OCI-LY7 (cell line): ENCODE data around the gene ZNF367. TPM values are rescaled to one million over a fixed set of nuclear protein-coding genes. Genes with fewer than 3 reads are reported as not detected.

Experiments used
- BruUV-seq: library from RNA; stranded (reverse); fragments of 400-500 nt; replicated peaks from 2 replicates; lab custom pipeline; 2021; lab: Mats Ljungman, UMichigan
- CTCF ChIA-PET: fragments of 300-600 bp; sonication (Branson Sonifier 250); formaldehyde crosslinking; loops from one replicate; lab custom pipeline; 2022; ENCODE audit warnings: antibody characterized with exemption; ENCODE audit not compliant: unreplicated experiment; lab: Charles Lee
- POLR2A ChIA-PET: fragments of 300-600 bp; sonication (Branson Sonifier 250); formaldehyde crosslinking; loops from one replicate; lab custom pipeline; 2022; ENCODE audit warnings: antibody characterized with exemption; lab: Charles Lee
- DNase-seq: peaks from one replicate; pipeline ENCODE4 v3.0.0-alpha.2; 2015; ENCODE audit warnings: low spot score
- H2AFZ ChIP-seq: fragments of 200-600 bp; sonication (generic), shearing (Covaris generic); 2 replicates; pipeline ENCODE4 v1.6.1; 2014; ENCODE audit warnings: mild to moderate bottlenecking, antibody characterized with exemption, low read length, moderate library complexity
- H3K27ac ChIP-seq: fragments of 200-600 bp; sonication (generic); 2 replicates; pipeline ENCODE4 v1.5.1; 2014; ENCODE audit warnings: mixed run types, low read depth, mild to moderate bottlenecking, moderate library complexity, low read length, inconsistent platforms; ENCODE audit not compliant: poor library complexity, severe bottlenecking
- H3K36me3 ChIP-seq: fragments of 200-600 bp; sonication (generic); 2 replicates; pipeline ENCODE4 v1.6.1; 2014; ENCODE audit warnings: mild to moderate bottlenecking, antibody characterized with exemption, low read length, moderate library complexity, mixed read lengths; ENCODE audit not compliant: insufficient read depth
- H3K4me1 ChIP-seq: fragments of 200-600 bp; sonication (generic); 2 replicates; pipeline ENCODE4 v1.5.1; 2014; ENCODE audit warnings: mild to moderate bottlenecking, low read length; ENCODE audit not compliant: insufficient read depth, poor library complexity, severe bottlenecking
- H3K4me2 ChIP-seq: fragments of 200-600 bp; sonication (generic); 2 replicates; pipeline ENCODE4 v1.6.1; 2014; ENCODE audit warnings: mild to moderate bottlenecking, low read length
- H3K4me3 ChIP-seq: fragments of 200-600 bp; sonication (generic); 2 replicates; pipeline ENCODE4 v1.5.1; 2014; ENCODE audit warnings: mild to moderate bottlenecking, low read depth, low read length; ENCODE audit not compliant: poor library complexity, severe bottlenecking
- H3K79me2 ChIP-seq: fragments of 200-600 bp; sonication (generic); 2 replicates; pipeline ENCODE4 v1.6.1; 2016; ENCODE audit warnings: low read depth, mild to moderate bottlenecking, low read length, moderate library complexity, mixed read lengths; ENCODE audit not compliant: insufficient read depth
- H3K9me2 ChIP-seq: fragments of 200-600 bp; sonication (generic); 2 replicates; pipeline ENCODE4 v1.6.1; 2016; ENCODE audit warnings: mild to moderate bottlenecking, low read length, mixed read lengths; ENCODE audit not compliant: insufficient read depth
- H3K9me3 ChIP-seq: fragments of 200-600 bp; sonication (generic); 2 replicates; pipeline ENCODE4 v1.6.1; 2014; ENCODE audit warnings: mild to moderate bottlenecking, mixed run types, low read length, mixed read lengths
- H4K20me1 ChIP-seq: fragments of 200-600 bp; sonication (generic); 2 replicates; pipeline ENCODE4 v1.6.1; 2014; ENCODE audit warnings: mild to moderate bottlenecking, antibody characterized with exemption, low read length, moderate library complexity, mixed read lengths; ENCODE audit not compliant: insufficient read depth
- CTCF ChIP-seq: fragments of 200-600 bp; sonication (generic); conservative IDR thresholded peaks from 2 replicates; pipeline ENCODE4 v1.5.1; 2014; ENCODE audit warnings: mild to moderate bottlenecking, antibody characterized with exemption, low read length, moderate library complexity, mixed read lengths
- EZH2phosphoT487 ChIP-seq: fragments of 200-600 bp; sonication (generic); IDR thresholded peaks from 2 replicates; pipeline ENCODE4 v1.6.1; 2018; ENCODE audit warnings: low read depth, borderline replicate concordance, mild to moderate bottlenecking, mixed run types, antibody characterized with exemption, low read length, moderate library complexity, mixed read lengths
- intact Hi-C: fragments of 100-400 bp; cut with micrococcal nuclease; formaldehyde crosslinking; loops from one replicate; pipeline ENCODE4 v1.10.0; 2022; ENCODE audit not compliant: unreplicated experiment
- total RNA-seq, 2 experiments: library from RNA; depleted of rRNA in 1 of 2; stranded (reverse); fragments of >200 nt in 1 of 2; shearing (Covaris generic) in 1 of 2; gene quantifications; 2 replicates each; pipeline ENCODE4 v1.2.3, GENCODE V29; 2014 to 2022

The ZNF367 gene
- total RNA-seq, 2 experiments from 2014 or later = 24.6 to 35.1 TPM

GRCh38 chr9:96423322-96423984, 5.3 kb upstream of the ZNF367 start:
- no peaks in the 10 kb centered on the region for H3K9me2 ChIP-seq
- no peak overlapping the region for H3K27ac ChIP-seq
- intact Hi-C loops = no loop called here
- ChIA-PET CTCF (no interaction called here), POLR2A (interaction anchor here (1.1 kb wide), 1 partner anchor 26 kb away, joined by 3 read pairs; the partner anchor contains the start of gene HABP4)
- H3K4me3 ChIP-seq = no peak overlapping the region
- no peak for DNase-seq
- H3K79me2 ChIP-seq = peaks cover 16% of the 10 kb centered on the region; the same call in 1 of the 2 replicates
- H3K36me3 ChIP-seq = no peaks in the 10 kb centered on the region
- no peaks in the 10 kb centered on the region for H4K20me1 ChIP-seq
- H3K9me3 ChIP-seq = no peaks in the 10 kb centered on the region
- H3K4me1 ChIP-seq = peaks cover 17% of the 10 kb centered on the region
- no peak overlapping the region for H3K4me2 ChIP-seq
- no peak overlapping the region for H2AFZ ChIP-seq
- no TSS peak for BruUV-seq
- TF ChIP-seq EZH2phosphoT487 (no peak), CTCF (no peak)

- Histone ChIP-seq H3K4me2 (peak overlapping the region; percentile 86), H3K4me1 (peaks cover 24% of the 10 kb centered on the region), H3K27ac (peak overlapping the region; percentile 99), H3K9me3 (no peaks in the 10 kb centered on the region), H2AFZ (peak overlapping the region; percentile 70), H3K9me2 (no peaks in the 10 kb centered on the region), H3K4me3 (peak overlapping the region; percentile 99), H3K79me2 (peaks cover 32% of the 10 kb centered on the region), H3K36me3 (peaks cover 20% of the 10 kb centered on the region), H4K20me1 (peaks cover 7% of the 10 kb centered on the region)
- POLR2A ChIA-PET = interaction anchor here (0.9 kb wide), 1 partner anchor 32 kb away, joined by 5 read pairs; no protein-coding TSS in a partner anchor
- intact Hi-C loops = no loop called here
- TSS peak; percentile 40 for BruUV-seq
- CTCF ChIA-PET = no interaction called here
- TF ChIP-seq CTCF (no peak), EZH2phosphoT487 (no peak)
- peak; percentile 71 for DNase-seq
Observed at GRCh38 chr9:96420468-96421219, 2.5 kb upstream of the ZNF367 start.
